GM12878 (cell line): ENCODE measurements around the gene PARD6B. TPM values are rescaled to one million over a fixed set of nuclear protein-coding genes. Genes with fewer than 3 reads are reported as not detected.
A peak's percentile ranks its signal among the peaks of the same experiment; 100 is the strongest.

ENCODE experiments used
- BMI1 ChIP-seq: fragments of 450-650 bp; IDR thresholded peaks from 2 replicates; pipeline ENCODE4 v1.6.1; 2016; ENCODE audit warnings: mild to moderate bottlenecking, moderate library complexity, borderline replicate concordance
- DPF2 ChIP-seq: fragments of 450-650 bp; IDR thresholded peaks from 2 replicates; pipeline ENCODE4 v1.6.1; 2017; ENCODE audit warnings: mild to moderate bottlenecking
- EED ChIP-seq: sonication (generic); IDR thresholded peaks from 2 replicates; pipeline ENCODE4 v1.6.1; 2016; ENCODE audit warnings: antibody characterized with exemption, low read depth
- ESRRA ChIP-seq: IDR thresholded peaks from 2 replicates; pipeline ENCODE4 v1.6.1; 2012; ENCODE audit warnings: mild to moderate bottlenecking, low read length, improper control_type of control experiment
- HDGF ChIP-seq: fragments of 450-650 bp; IDR thresholded peaks from 2 replicates; pipeline ENCODE4 v1.6.1; 2016; ENCODE audit warnings: antibody characterized with exemption
- NFYA ChIP-seq: IDR thresholded peaks from 2 replicates; pipeline ENCODE4 v1.6.1; 2011; ENCODE audit warnings: low read depth, mild to moderate bottlenecking, low read length, improper control_type of control experiment, borderline replicate concordance
- RBBP5 ChIP-seq: fragments of 200-600 bp; sonication (generic); conservative IDR thresholded peaks from 2 replicates; pipeline ENCODE4 v1.6.1; 2016
- RFX5 ChIP-seq: IDR thresholded peaks from 2 replicates; pipeline ENCODE4 v1.6.1; 2011; ENCODE audit warnings: low read depth, low read length, improper control_type of control experiment
- SUZ12 ChIP-seq: fragments of 200-600 bp; sonication (generic); IDR thresholded peaks from one replicate; pipeline ENCODE4 v1.6.1; 2018; ENCODE audit warnings: antibody characterized with exemption, mild to moderate bottlenecking; ENCODE audit not compliant: unreplicated experiment
- TAF1 ChIP-seq: IDR thresholded peaks from 2 replicates; pipeline ENCODE4 v1.6.1; 2011; ENCODE audit warnings: mild to moderate bottlenecking, low read depth, low read length, borderline replicate concordance
- polyA plus RNA-seq, 11 experiments: library from polyadenylated mRNA; depleted of rRNA in 4 of 11; unstranded in 6 of 11; stranded (reverse) in 5 of 11; fragments of >200 nt; fragmentation: Nextera tagmentation in 4 of 11; fragmentation: Illumina TruSeq in 1 of 11; extraction: Ambion mirVana in 4 of 11; extraction: Trizol in 1 of 11; gene quantifications; 1 replicate in 1 of 11; 2 replicates in 10 of 11; pipeline versions ENCODE4 v1.2.1 to v1.2.3, GENCODE V29; 2011 to 2016; ENCODE audit warnings: inconsistent platforms in 2 of 11, missing spikeins in 2 of 11, low read depth in 1 of 11
- total RNA-seq, 4 experiments: library from RNA; depleted of rRNA in 3 of 4; stranded (reverse); fragments of >200 nt in 3 of 4; fragmentation: Illumina TruSeq in 1 of 4; extraction: Trizol in 1 of 4; gene quantifications; 2 replicates each; pipeline versions ENCODE4 v1.2.1 to v1.2.3, GENCODE V29; 2013 to 2021
- TF ChIP-seq, protein P1 (sequence below): fragments of 150-350 bp; IDR thresholded peaks from 2 replicates; pipeline ENCODE4 v1.6.1; 2016; ENCODE audit warnings: low read depth, low read length
- TF ChIP-seq, protein P2 (sequence below): fragments of 450-650 bp; IDR thresholded peaks from 2 replicates; pipeline ENCODE4 v1.6.1; 2017; ENCODE audit warnings: mild to moderate bottlenecking, moderate library complexity
- TF ChIP-seq, protein P3 (sequence below): fragments of 450-650 bp; IDR thresholded peaks from 2 replicates; pipeline ENCODE4 v1.6.1; 2018; ENCODE audit warnings: borderline replicate concordance, mild to moderate bottlenecking; ENCODE audit not compliant: partially characterized antibody

Gene PARD6B
- total and polyA plus RNA-seq, 10 of the 15 experiments (the other 5 are each of a cell fraction or from before 2014, with no cell fraction given), result 0.57 to 4.7 (median 2.0) TPM

- TF ChIP-seq BMI1 (no peak), RBBP5 (no peak), ESRRA (no peak), SUZ12 (no peak), RFX5 (no peak), DPF2 (no peak), TAF1 (0 out of 2 replicates have a peak, but pooled peaks have one; percentile 63), HDGF (0 out of 2 replicates have a peak, but pooled peaks have one; percentile 53), NFYA (no peak), EED (no peak)
- TF ChIP-seq, protein P1, sequence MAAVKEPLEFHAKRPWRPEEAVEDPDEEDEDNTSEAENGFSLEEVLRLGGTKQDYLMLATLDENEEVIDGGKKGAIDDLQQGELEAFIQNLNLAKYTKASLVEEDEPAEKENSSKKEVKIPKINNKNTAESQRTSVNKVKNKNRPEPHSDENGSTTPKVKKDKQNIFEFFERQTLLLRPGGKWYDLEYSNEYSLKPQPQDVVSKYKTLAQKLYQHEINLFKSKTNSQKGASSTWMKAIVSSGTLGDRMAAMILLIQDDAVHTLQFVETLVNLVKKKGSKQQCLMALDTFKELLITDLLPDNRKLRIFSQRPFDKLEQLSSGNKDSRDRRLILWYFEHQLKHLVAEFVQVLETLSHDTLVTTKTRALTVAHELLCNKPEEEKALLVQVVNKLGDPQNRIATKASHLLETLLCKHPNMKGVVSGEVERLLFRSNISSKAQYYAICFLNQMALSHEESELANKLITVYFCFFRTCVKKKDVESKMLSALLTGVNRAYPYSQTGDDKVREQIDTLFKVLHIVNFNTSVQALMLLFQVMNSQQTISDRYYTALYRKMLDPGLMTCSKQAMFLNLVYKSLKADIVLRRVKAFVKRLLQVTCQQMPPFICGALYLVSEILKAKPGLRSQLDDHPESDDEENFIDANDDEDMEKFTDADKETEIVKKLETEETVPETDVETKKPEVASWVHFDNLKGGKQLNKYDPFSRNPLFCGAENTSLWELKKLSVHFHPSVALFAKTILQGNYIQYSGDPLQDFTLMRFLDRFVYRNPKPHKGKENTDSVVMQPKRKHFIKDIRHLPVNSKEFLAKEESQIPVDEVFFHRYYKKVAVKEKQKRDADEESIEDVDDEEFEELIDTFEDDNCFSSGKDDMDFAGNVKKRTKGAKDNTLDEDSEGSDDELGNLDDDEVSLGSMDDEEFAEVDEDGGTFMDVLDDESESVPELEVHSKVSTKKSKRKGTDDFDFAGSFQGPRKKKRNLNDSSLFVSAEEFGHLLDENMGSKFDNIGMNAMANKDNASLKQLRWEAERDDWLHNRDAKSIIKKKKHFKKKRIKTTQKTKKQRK, result no peak
- TF ChIP-seq, protein P2, sequence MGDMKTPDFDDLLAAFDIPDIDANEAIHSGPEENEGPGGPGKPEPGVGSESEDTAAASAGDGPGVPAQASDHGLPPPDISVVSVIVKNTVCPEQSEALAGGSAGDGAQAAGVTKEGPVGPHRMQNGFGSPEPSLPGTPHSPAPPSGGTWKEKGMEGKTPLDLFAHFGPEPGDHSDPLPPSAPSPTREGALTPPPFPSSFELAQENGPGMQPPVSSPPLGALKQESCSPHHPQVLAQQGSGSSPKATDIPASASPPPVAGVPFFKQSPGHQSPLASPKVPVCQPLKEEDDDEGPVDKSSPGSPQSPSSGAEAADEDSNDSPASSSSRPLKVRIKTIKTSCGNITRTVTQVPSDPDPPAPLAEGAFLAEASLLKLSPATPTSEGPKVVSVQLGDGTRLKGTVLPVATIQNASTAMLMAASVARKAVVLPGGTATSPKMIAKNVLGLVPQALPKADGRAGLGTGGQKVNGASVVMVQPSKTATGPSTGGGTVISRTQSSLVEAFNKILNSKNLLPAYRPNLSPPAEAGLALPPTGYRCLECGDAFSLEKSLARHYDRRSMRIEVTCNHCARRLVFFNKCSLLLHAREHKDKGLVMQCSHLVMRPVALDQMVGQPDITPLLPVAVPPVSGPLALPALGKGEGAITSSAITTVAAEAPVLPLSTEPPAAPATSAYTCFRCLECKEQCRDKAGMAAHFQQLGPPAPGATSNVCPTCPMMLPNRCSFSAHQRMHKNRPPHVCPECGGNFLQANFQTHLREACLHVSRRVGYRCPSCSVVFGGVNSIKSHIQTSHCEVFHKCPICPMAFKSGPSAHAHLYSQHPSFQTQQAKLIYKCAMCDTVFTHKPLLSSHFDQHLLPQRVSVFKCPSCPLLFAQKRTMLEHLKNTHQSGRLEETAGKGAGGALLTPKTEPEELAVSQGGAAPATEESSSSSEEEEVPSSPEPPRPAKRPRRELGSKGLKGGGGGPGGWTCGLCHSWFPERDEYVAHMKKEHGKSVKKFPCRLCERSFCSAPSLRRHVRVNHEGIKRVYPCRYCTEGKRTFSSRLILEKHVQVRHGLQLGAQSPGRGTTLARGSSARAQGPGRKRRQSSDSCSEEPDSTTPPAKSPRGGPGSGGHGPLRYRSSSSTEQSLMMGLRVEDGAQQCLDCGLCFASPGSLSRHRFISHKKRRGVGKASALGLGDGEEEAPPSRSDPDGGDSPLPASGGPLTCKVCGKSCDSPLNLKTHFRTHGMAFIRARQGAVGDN, result 0 out of 2 replicates have a peak, but pooled peaks have one; percentile 1
- TF ChIP-seq, protein P3, sequence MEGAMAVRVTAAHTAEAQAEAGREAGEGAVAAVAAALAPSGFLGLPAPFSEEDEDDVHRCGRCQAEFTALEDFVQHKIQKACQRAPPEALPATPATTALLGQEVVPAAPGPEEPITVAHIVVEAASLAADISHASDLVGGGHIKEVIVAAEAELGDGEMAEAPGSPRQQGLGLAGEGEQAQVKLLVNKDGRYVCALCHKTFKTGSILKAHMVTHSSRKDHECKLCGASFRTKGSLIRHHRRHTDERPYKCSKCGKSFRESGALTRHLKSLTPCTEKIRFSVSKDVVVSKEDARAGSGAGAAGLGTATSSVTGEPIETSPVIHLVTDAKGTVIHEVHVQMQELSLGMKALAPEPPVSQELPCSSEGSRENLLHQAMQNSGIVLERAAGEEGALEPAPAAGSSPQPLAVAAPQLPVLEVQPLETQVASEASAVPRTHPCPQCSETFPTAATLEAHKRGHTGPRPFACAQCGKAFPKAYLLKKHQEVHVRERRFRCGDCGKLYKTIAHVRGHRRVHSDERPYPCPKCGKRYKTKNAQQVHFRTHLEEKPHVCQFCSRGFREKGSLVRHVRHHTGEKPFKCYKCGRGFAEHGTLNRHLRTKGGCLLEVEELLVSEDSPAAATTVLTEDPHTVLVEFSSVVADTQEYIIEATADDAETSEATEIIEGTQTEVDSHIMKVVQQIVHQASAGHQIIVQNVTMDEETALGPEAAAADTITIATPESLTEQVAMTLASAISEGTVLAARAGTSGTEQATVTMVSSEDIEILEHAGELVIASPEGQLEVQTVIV, result no peak
These were observed 68.6 kb downstream of the PARD6B start (continued) for GRCh38 chr20:50799890-50800550.
